Colonic mucosa (tissue), 4 donors: Measurements from ENCODE around the gene HDAC6. TPM values are rescaled to one million over a fixed set of nuclear protein-coding genes. Genes with fewer than 3 reads are reported as not detected.

Experiments used
- DNase-seq: peaks from one replicate; pipeline ENCODE4 v3.0.0-alpha.2; 2020
- H3K27ac ChIP-seq: fragments of 200-600 bp; one replicate; pipeline ENCODE4 v1.8.0; 2021
- H3K27me3 ChIP-seq: fragments of 200-600 bp; one replicate; pipeline ENCODE4 v1.8.0; 2021
- H3K36me3 ChIP-seq: fragments of 200-600 bp; one replicate; pipeline ENCODE4 v1.8.0; 2021
- H3K4me1 ChIP-seq: fragments of 200-600 bp; one replicate; pipeline ENCODE4 v1.8.0; 2021; ENCODE audit warnings: mild to moderate bottlenecking
- H3K4me3 ChIP-seq: fragments of 200-600 bp; one replicate; pipeline ENCODE4 v1.8.0; 2021
- H3K9ac ChIP-seq, 2 donors: one replicate each; pipeline ENCODE4 v1.7.0; 2013; ENCODE audit warnings: control low read depth in 2 of 2, low read depth in 2 of 2, low read length in 2 of 2
- H3K9me3 ChIP-seq: fragments of 200-600 bp; one replicate; pipeline ENCODE4 v1.8.0; 2021
- intact Hi-C: fragments of 100-400 bp; cut with DNase I; formaldehyde crosslinking; loops from one replicate; pipeline ENCODE4 v1.14.1; 2022
- total RNA-seq, 2 donors: library from RNA; stranded (reverse); fragmentation: NEBNext Ultra II Directional in 1 of 2; extraction: Animal tissue kit (Norgen Biotek cat#: 25700) in 1 of 2; gene quantifications; one replicate each; pipeline ENCODE4 v1.2.1, GENCODE V29; 2021
- TF ChIP-seq, protein P1 (sequence below): fragments of 200-600 bp; IDR thresholded peaks from one replicate; pipeline ENCODE4 v1.8.0; 2022; ENCODE audit warnings: antibody characterized with exemption, mild to moderate bottlenecking
- donor health status: healthy.
- donor health status: DM: no; HTN: no; CAD: no.
- donor health status: DM: no; HTN: no; CAD: no.

Gene HDAC6
- total RNA-seq, 2 donors from 2014 or later, result 66.2 to 71.5 TPM

DNA sequence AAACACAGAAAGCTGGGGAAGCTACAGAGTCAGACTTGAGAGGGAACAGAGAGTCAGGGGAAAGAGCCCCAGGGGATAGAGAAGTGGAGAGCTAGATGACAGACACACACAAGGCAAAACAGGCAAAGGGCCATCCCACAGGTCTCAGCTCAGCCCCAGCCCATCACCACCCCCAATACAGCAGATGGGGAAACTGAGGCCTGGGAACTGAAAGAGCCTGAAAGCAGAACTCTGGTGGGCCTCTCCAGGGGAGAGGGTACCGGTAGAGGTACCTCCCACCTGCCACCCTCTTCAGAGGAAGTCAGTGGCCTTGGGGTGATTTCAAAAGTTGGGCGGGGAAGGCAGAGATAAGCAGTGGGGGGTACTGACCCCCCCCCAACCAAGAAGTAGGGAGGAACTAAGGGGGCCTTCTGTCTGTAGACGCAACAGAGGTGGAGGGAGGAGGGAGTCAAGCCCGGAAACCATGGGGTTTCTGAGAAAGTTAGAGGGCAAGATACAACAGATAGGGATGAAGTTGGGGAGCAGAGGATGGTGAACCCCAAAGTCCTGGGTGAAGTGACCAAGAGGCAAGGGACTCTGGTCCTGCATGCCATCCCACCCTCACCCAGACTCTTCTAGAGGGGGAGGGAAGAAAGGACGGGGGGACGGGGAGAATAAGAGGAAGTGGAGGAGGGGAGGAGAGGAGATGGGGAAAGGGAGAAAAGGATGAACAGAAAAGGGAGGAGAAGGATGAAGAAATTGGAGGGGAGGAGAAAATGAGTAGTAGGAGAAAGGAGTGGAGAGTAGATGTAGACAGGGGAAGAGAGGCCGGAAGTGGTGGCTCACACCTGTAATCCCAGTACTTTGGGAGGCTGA is 12.3 kb upstream of the HDAC6 start:
- H3K4me1 ChIP-seq, result no peaks in the 10 kb centered on the region
- peaks cover 4% of the 10 kb centered on the region for H3K27me3 ChIP-seq
- H3K36me3 ChIP-seq, result no peaks in the 10 kb centered on the region
- TF ChIP-seq, protein P1, sequence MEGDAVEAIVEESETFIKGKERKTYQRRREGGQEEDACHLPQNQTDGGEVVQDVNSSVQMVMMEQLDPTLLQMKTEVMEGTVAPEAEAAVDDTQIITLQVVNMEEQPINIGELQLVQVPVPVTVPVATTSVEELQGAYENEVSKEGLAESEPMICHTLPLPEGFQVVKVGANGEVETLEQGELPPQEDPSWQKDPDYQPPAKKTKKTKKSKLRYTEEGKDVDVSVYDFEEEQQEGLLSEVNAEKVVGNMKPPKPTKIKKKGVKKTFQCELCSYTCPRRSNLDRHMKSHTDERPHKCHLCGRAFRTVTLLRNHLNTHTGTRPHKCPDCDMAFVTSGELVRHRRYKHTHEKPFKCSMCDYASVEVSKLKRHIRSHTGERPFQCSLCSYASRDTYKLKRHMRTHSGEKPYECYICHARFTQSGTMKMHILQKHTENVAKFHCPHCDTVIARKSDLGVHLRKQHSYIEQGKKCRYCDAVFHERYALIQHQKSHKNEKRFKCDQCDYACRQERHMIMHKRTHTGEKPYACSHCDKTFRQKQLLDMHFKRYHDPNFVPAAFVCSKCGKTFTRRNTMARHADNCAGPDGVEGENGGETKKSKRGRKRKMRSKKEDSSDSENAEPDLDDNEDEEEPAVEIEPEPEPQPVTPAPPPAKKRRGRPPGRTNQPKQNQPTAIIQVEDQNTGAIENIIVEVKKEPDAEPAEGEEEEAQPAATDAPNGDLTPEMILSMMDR, result no peak
- no peak for DNase-seq
- H3K9me3 ChIP-seq, result no peaks in the 10 kb centered on the region
- H3K27ac ChIP-seq, result no peak overlapping the region
- no peak overlapping the region for H3K9ac ChIP-seq
- no peak overlapping the region for H3K4me3 ChIP-seq
- intact Hi-C loops, result no loop called here

- H3K4me1 ChIP-seq, result no peaks in the 10 kb centered on the region
- TF ChIP-seq, protein P1, result no peak
- H3K9ac ChIP-seq, result no peak overlapping the region
- no peak overlapping the region for H3K27ac ChIP-seq
- no peaks in the 10 kb centered on the region for H3K36me3 ChIP-seq
- no peak for DNase-seq
- no peaks in the 10 kb centered on the region for H3K9me3 ChIP-seq
- no peak overlapping the region for H3K4me3 ChIP-seq
- intact Hi-C loops, result no loop called here
- peaks cover 4% of the 10 kb centered on the region for H3K27me3 ChIP-seq
Observed at GRCh38 chrX:48790477-48790876, 11.4 kb upstream of the HDAC6 start.

DNA sequence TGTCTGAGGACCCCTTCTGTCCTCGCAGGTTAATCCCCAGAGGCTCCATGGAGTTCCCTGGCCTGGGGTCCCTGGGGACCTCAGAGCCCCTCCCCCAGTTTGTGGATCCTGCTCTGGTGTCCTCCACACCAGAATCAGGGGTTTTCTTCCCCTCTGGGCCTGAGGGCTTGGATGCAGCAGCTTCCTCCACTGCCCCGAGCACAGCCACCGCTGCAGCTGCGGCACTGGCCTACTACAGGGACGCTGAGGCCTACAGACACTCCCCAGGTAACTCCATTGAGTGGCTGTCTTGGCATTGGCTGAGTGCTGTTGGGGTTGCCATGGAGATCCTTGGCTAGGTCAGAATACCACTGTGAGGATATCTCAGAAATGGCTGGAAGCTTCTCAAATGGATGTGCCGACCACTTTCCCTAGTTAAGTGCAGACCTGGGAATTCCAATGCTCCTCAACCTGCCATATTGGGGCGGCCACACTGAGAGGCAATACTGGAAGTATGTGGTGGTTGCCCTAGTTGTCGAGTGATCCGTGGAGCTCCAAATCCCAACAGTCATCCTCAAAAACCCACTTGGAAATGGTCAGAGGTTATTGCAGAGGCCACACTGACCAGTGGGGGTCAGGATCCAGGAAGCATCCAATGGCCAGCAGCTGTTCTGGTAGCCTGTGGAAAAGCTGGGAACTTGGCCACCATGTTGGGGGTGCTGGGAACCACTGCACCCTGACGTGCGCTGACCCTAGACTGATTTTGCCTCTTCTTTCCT is 10.6 kb upstream of the HDAC6 start:
- no peak overlapping the region for H3K9ac ChIP-seq

DNA sequence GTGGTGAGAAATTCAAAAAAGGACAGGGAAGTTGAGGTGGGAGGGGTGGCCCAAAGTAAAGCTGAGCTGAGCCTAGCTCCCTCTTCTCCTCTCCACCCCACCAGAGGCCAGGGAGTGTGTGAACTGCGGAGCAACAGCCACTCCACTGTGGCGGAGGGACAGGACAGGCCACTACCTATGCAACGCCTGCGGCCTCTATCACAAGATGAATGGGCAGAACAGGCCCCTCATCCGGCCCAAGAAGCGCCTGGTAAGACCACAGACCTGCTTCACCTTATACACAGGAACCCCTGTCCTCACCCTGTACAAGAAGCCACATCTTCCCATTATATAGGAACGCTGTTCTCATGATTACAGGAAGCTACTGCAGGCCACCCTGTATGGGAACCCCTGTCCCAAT is 9.6 kb upstream of the HDAC6 start:
- H3K27me3 ChIP-seq, result peaks cover 4% of the 10 kb centered on the region
- no peaks in the 10 kb centered on the region for H3K4me1 ChIP-seq
- intact Hi-C loops, result no loop called here
- no peak overlapping the region for H3K9ac ChIP-seq
- no peaks in the 10 kb centered on the region for H3K9me3 ChIP-seq
- DNase-seq, result no peak
- H3K27ac ChIP-seq, result no peak overlapping the region
- H3K4me3 ChIP-seq, result no peak overlapping the region
- TF ChIP-seq, protein P1, result no peak
- no peaks in the 10 kb centered on the region for H3K36me3 ChIP-seq

More for the DNA sequence above, 10.6 kb upstream of the HDAC6 start:
- Histone ChIP-seq H3K36me3 (no peaks in the 10 kb centered on the region), H3K27me3 (peaks cover 4% of the 10 kb centered on the region), H3K4me1 (no peaks in the 10 kb centered on the region), H3K9me3 (no peaks in the 10 kb centered on the region), H3K27ac (no peak overlapping the region), H3K4me3 (no peak overlapping the region)
- TF ChIP-seq, protein P1, result no peak
- intact Hi-C loops, result no loop called here
- DNase-seq, result no peak

DNA sequence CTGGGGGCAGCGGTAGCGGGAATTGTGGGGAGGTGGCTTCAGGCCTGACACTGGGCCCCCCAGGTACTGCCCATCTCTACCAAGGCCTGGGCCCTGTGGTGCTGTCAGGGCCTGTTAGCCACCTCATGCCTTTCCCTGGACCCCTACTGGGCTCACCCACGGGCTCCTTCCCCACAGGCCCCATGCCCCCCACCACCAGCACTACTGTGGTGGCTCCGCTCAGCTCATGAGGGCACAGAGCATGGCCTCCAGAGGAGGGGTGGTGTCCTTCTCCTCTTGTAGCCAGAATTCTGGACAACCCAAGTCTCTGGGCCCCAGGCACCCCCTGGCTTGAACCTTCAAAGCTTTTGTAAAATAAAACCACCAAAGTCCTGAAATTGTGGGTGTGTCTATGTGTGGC is 7.9 kb upstream of the HDAC6 start:
- intact Hi-C loops, result no loop called here
- no peak for DNase-seq
- no peaks in the 10 kb centered on the region for H3K36me3 ChIP-seq
- H3K9me3 ChIP-seq, result no peaks in the 10 kb centered on the region
- H3K4me1 ChIP-seq, result no peaks in the 10 kb centered on the region
- H3K27ac ChIP-seq, result no peak overlapping the region
- no peak overlapping the region for H3K9ac ChIP-seq
- TF ChIP-seq, protein P1, result no peak
- H3K4me3 ChIP-seq, result no peak overlapping the region
- no peaks in the 10 kb centered on the region for H3K27me3 ChIP-seq
